ENCODE results near the gene SMAD6.

DNA sequence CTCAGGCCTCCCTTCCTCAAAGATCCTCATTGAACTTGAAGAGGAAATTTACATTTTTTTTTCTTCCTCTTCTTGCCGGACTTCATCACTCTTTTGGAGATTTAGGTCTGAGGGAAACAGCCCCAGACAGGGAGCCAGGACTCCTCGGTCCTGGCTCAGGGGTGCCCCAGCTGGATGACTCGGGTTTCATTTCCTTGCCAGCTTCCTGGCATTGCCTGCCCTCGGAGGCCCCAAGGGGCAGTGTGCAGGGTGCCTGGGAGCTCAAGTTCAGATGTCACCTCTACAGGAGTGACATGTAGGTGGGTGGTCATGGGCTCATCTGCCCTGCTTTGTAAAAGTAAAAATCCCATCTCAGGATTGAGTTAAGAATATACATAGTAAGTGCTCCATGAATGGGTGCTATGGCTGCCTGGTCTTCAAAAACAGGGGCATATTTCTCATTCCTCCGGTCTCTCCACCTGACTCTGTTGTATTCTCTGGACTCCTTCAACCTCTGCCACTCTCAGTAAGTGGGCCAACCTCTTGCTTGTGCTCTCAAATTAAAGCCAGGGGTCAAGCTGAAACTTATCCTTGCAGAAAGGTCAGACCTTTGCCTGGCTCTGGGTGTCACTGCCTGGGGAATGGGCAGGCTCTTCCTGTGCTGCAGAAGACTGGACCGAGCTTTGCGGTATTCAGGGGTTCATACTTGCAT, 51.8 kb downstream of the SMAD6 start:
- TF ChIP-seq, protein P1, sequence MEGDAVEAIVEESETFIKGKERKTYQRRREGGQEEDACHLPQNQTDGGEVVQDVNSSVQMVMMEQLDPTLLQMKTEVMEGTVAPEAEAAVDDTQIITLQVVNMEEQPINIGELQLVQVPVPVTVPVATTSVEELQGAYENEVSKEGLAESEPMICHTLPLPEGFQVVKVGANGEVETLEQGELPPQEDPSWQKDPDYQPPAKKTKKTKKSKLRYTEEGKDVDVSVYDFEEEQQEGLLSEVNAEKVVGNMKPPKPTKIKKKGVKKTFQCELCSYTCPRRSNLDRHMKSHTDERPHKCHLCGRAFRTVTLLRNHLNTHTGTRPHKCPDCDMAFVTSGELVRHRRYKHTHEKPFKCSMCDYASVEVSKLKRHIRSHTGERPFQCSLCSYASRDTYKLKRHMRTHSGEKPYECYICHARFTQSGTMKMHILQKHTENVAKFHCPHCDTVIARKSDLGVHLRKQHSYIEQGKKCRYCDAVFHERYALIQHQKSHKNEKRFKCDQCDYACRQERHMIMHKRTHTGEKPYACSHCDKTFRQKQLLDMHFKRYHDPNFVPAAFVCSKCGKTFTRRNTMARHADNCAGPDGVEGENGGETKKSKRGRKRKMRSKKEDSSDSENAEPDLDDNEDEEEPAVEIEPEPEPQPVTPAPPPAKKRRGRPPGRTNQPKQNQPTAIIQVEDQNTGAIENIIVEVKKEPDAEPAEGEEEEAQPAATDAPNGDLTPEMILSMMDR (IDR thresholded peaks at IDR 0.05; ENCODE audit: poor library complexity, severe bottlenecking) = no peak
- TF ChIP-seq EP300 (conservative IDR thresholded peaks at IDR 0.05; ENCODE audit: poor library complexity, severe bottlenecking) (no peak), TAF1 (IDR thresholded peaks at IDR 0.05; ENCODE audit: low read depth) (no peak), POLR2AphosphoS5 (IDR thresholded peaks at IDR 0.05) (no peak)

All from neural cell (in vitro differentiated cells).